H9 (cell line): ENCODE measurements around the gene RCSD1. TPM values are rescaled to one million over a fixed set of nuclear protein-coding genes. Genes with fewer than 3 reads are reported as not detected.
A peak's percentile ranks its signal among the peaks of the same experiment; 100 is the strongest.

Experiments used
- DNase-seq: peaks from one replicate; pipeline ENCODE4 v3.0.0-alpha.2; 2017
- H2AFZ ChIP-seq: one replicate; pipeline ENCODE4 v1.6.1; 2013; ENCODE audit warnings: mild to moderate bottlenecking, low read length, control low read depth, moderate library complexity
- H2AK5ac ChIP-seq: 2 replicates; pipeline ENCODE4 v1.6.1; 2013; ENCODE audit warnings: low read length, control low read depth, mixed read lengths; ENCODE audit not compliant: insufficient read length
- H2BK120ac ChIP-seq: one replicate; pipeline ENCODE4 v1.6.1; 2013; ENCODE audit warnings: low read depth, mild to moderate bottlenecking, low read length, control low read depth, inconsistent platforms; ENCODE audit not compliant: poor library complexity, severe bottlenecking
- H2BK12ac ChIP-seq: 2 replicates; pipeline ENCODE4 v1.6.1; 2013; ENCODE audit warnings: low read length, control low read depth, mixed read lengths, low read depth; ENCODE audit not compliant: insufficient read length
- H2BK15ac ChIP-seq: 2 replicates; pipeline ENCODE4 v1.6.1; 2013; ENCODE audit warnings: low read depth, low read length, control low read depth
- H2BK20ac ChIP-seq: one replicate; pipeline ENCODE4 v1.6.1; 2013; ENCODE audit warnings: low read depth, mild to moderate bottlenecking, low read length, control low read depth, inconsistent platforms; ENCODE audit not compliant: poor library complexity, severe bottlenecking
- H2BK5ac ChIP-seq: 2 replicates; pipeline ENCODE4 v1.6.1; 2013; ENCODE audit warnings: low read length, control low read depth, mixed read lengths; ENCODE audit not compliant: insufficient read length
- H3K14ac ChIP-seq: 2 replicates; pipeline ENCODE4 v1.6.1; 2013; ENCODE audit warnings: low read length, control low read depth; ENCODE audit not compliant: insufficient read depth
- H3K18ac ChIP-seq: 2 replicates; pipeline ENCODE4 v1.6.1; 2013; ENCODE audit warnings: low read depth, mild to moderate bottlenecking, mixed read lengths, low read length, control low read depth; ENCODE audit not compliant: insufficient read length
- H3K23ac ChIP-seq: 2 replicates; pipeline ENCODE4 v1.6.1; 2013; ENCODE audit warnings: low read length, control low read depth, mixed read lengths, low read depth; ENCODE audit not compliant: insufficient read length
- H3K23me2 ChIP-seq: 2 replicates; pipeline ENCODE4 v1.6.1; 2013; ENCODE audit warnings: low read depth, mild to moderate bottlenecking, mixed read lengths, low read length, control low read depth; ENCODE audit not compliant: insufficient read length, poor library complexity, severe bottlenecking
- H3K27ac ChIP-seq: 2 replicates; pipeline ENCODE4 v1.5.1; 2013; ENCODE audit warnings: low read length, control low read depth, mixed read lengths, low read depth; ENCODE audit not compliant: insufficient read length
- H3K27me3 ChIP-seq: 2 replicates; pipeline ENCODE4 v1.6.1; 2013; ENCODE audit warnings: low read length, control low read depth, inconsistent platforms; ENCODE audit not compliant: insufficient read depth
- H3K4ac ChIP-seq: 2 replicates; pipeline ENCODE4 v1.6.1; 2013; ENCODE audit warnings: low read depth, mild to moderate bottlenecking, control low read depth, inconsistent platforms, low read length, moderate library complexity
- H3K4me1 ChIP-seq: 2 replicates; pipeline ENCODE4 v1.6.1; 2013; ENCODE audit warnings: low read length, control low read depth, inconsistent platforms; ENCODE audit not compliant: insufficient read depth
- H3K4me2 ChIP-seq: 2 replicates; pipeline ENCODE4 v1.6.1; 2013; ENCODE audit warnings: low read length, control low read depth, mixed read lengths; ENCODE audit not compliant: insufficient read length, insufficient read depth
- H3K56ac ChIP-seq: 2 replicates; pipeline ENCODE4 v1.6.1; 2013; ENCODE audit warnings: low read depth, mild to moderate bottlenecking, mixed read lengths, low read length, control low read depth; ENCODE audit not compliant: insufficient read length
- H3K79me1 ChIP-seq: 2 replicates; pipeline ENCODE4 v1.6.1; 2013; ENCODE audit warnings: low read depth, mild to moderate bottlenecking, moderate library complexity, low read length, control low read depth, inconsistent platforms; ENCODE audit not compliant: insufficient read depth, poor library complexity, severe bottlenecking
- H3K79me2 ChIP-seq: 2 replicates; pipeline ENCODE4 v1.6.1; 2013; ENCODE audit warnings: low read length, control low read depth, inconsistent platforms; ENCODE audit not compliant: insufficient read depth
- H3K9ac ChIP-seq: 2 replicates; pipeline ENCODE4 v1.6.1; 2013; ENCODE audit warnings: low read length, control low read depth, mixed read lengths; ENCODE audit not compliant: insufficient read length; ENCODE audit errors: extremely low read depth
- H3K9me3 ChIP-seq: one replicate; pipeline ENCODE4 v1.6.1; 2013; ENCODE audit warnings: low read depth, low read length, inconsistent platforms; ENCODE audit not compliant: control insufficient read depth
- H3T11ph ChIP-seq: one replicate; pipeline ENCODE4 v1.6.1; 2013; ENCODE audit warnings: mild to moderate bottlenecking, low read length, control low read depth, inconsistent platforms
- H4K20me1 ChIP-seq: one replicate; pipeline ENCODE4 v1.6.1; 2013; ENCODE audit not compliant: control insufficient read depth, insufficient read length, insufficient read depth
- H4K5ac ChIP-seq: 2 replicates; pipeline ENCODE4 v1.6.1; 2013; ENCODE audit warnings: low read depth, mild to moderate bottlenecking, mixed read lengths, low read length, control low read depth; ENCODE audit not compliant: insufficient read length
- H4K8ac ChIP-seq: replicated peaks from 2 replicates; pipeline ENCODE4 v1.6.1; 2013; ENCODE audit warnings: low read length, control low read depth, mixed read lengths, low read depth; ENCODE audit not compliant: insufficient read length
- H4K91ac ChIP-seq: 2 replicates; pipeline ENCODE4 v1.6.1; 2013; ENCODE audit warnings: low read depth, mild to moderate bottlenecking, moderate library complexity, mixed read lengths, low read length, control low read depth; ENCODE audit not compliant: insufficient read length
- H3K27ac Mint-ChIP-seq, 3 experiments: 2 replicates in 2 of 3; 3 replicates in 1 of 3; pipeline ENCODE4 v1.8.0; 2020 to 2021; ENCODE audit warnings: mixed read lengths in 3 of 3, mild to moderate bottlenecking in 1 of 3, moderate library complexity in 1 of 3
- H3K27me3 Mint-ChIP-seq: 2 replicates; pipeline ENCODE4 v1.8.0; 2021; ENCODE audit warnings: low read depth, mild to moderate bottlenecking, moderate library complexity, mixed read lengths
- H3K36me3 Mint-ChIP-seq, 3 experiments: 2 replicates in 2 of 3; 3 replicates in 1 of 3; pipeline ENCODE4 v1.8.0; 2020 to 2021; ENCODE audit warnings: low read depth in 3 of 3, mixed read lengths in 3 of 3; ENCODE audit not compliant: insufficient read depth in 1 of 3
- H3K4me1 Mint-ChIP-seq, 2 experiments: 2 replicates each; pipeline ENCODE4 v1.8.0; 2020; ENCODE audit warnings: mixed read lengths in 2 of 2
- H3K4me3 Mint-ChIP-seq, 2 experiments: 2 replicates in 1 of 2; 3 replicates in 1 of 2; pipeline ENCODE4 v1.8.0; 2020 to 2021; ENCODE audit warnings: mild to moderate bottlenecking in 2 of 2, mixed read lengths in 2 of 2, moderate library complexity in 1 of 2
- H3K9me3 Mint-ChIP-seq, 2 experiments: 2 replicates in 1 of 2; 3 replicates in 1 of 2; pipeline ENCODE4 v1.8.0; 2020; ENCODE audit warnings: mild to moderate bottlenecking in 2 of 2, mixed read lengths in 2 of 2, moderate library complexity in 1 of 2
- WGBS: extraction: QIAGEN DNeasy Blood & Tissue Kit; methylation state at CpG from one replicate; pipeline ENCODE4 v1.1.7; 2013; ENCODE audit warnings: missing lambda C conversion rate, low lambda C conversion rate, mixed read lengths; ENCODE audit not compliant: insufficient read length; ENCODE audit errors: extremely low coverage; 5-methylcytosine and 5-hydroxymethylcytosine counted together
- total RNA-seq: library from RNA; stranded (reverse); gene quantifications from 2 replicates; pipeline ENCODE4 v1.2.1, GENCODE V29; 2021
- TF ChIP-seq, protein P1 (sequence below): fragments of 200-600 bp; sonication (generic); conservative IDR thresholded peaks from 3 replicates; pipeline ENCODE4 v1.8.0; 2021; ENCODE audit warnings: antibody characterized with exemption, mild to moderate bottlenecking

Gene RCSD1
- total RNA-seq, 1 experiment from 2014 or later, result 0.13 TPM

DNA sequence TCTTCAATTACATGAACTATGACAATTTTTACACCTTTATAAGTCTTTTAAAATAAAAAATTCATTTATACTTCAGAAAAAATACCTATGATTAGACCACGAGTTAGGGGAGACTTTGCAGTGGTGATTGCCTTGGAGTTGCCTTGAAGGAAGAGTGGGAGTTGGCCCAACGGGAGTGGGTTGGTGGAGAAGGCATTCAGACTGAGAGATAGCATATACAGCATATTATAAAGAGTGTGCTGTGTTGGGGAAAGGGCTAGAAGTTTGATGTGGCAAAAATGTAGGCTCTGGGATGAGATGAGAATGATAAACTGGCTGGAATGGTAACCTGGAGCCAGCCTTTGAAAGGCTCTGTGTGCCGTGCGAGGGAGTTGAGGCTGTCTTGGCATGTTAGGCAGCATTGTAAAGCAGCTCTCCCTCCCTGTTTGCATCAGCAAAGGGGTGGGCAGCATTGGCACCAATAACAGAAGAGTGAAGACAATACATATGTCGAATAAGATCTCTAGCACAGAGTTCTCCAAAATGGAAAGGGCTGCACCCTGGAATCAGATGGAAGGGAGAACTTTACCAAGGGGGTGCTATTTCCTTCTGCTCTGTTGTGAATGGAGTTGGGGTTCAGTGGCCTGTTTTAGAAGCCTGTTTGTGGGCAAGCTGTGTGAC lies 116.1 kb downstream of the RCSD1 start:
- no peaks in the 10 kb centered on the region; the same call in 1 of the 2 replicates for H3K4me1 ChIP-seq
- no peak overlapping the region for H3T11ph ChIP-seq
- no peaks in the 10 kb centered on the region for H3K23me2 ChIP-seq
- H2BK15ac ChIP-seq, result no peak overlapping the region
- Mint-ChIP-seq H3K36me3 (no peaks in the 10 kb centered on the region), H3K27me3 (no peaks in the 10 kb centered on the region), H3K27ac (peak overlapping the region; percentile 27 to 52 (median 32); a peak in 4 of 7 replicates), H3K4me3 (no peak overlapping the region), H3K4me1 (peaks cover 23 to 30% of the 10 kb centered on the region in 2 experiments), H3K9me3 (no peaks in the 10 kb centered on the region)
- H3K56ac ChIP-seq, result no peak overlapping the region
- peaks cover 6% of the 10 kb centered on the region for H3K79me1 ChIP-seq
- H2BK5ac ChIP-seq, result no peak overlapping the region
- H2AFZ ChIP-seq, result no peak overlapping the region
- H3K18ac ChIP-seq, result peak overlapping the region; percentile 54
- DNase-seq, result no peak
- no peak overlapping the region for H3K4ac ChIP-seq
- no peak overlapping the region for H2AK5ac ChIP-seq
- peaks cover 4% of the 10 kb centered on the region; the same call in 1 of the 2 replicates for H3K79me2 ChIP-seq
- H3K27me3 ChIP-seq, result no peaks in the 10 kb centered on the region
- no peak overlapping the region for H3K23ac ChIP-seq
- no peak overlapping the region for H3K4me2 ChIP-seq
- H2BK120ac ChIP-seq, result no peak overlapping the region
- no peak overlapping the region for H2BK20ac ChIP-seq
- H4K91ac ChIP-seq, result no peak overlapping the region
- TF ChIP-seq, protein P1, sequence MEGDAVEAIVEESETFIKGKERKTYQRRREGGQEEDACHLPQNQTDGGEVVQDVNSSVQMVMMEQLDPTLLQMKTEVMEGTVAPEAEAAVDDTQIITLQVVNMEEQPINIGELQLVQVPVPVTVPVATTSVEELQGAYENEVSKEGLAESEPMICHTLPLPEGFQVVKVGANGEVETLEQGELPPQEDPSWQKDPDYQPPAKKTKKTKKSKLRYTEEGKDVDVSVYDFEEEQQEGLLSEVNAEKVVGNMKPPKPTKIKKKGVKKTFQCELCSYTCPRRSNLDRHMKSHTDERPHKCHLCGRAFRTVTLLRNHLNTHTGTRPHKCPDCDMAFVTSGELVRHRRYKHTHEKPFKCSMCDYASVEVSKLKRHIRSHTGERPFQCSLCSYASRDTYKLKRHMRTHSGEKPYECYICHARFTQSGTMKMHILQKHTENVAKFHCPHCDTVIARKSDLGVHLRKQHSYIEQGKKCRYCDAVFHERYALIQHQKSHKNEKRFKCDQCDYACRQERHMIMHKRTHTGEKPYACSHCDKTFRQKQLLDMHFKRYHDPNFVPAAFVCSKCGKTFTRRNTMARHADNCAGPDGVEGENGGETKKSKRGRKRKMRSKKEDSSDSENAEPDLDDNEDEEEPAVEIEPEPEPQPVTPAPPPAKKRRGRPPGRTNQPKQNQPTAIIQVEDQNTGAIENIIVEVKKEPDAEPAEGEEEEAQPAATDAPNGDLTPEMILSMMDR, result no peak
- H4K5ac ChIP-seq, result no peak overlapping the region
- H3K14ac ChIP-seq, result no peak overlapping the region
- no peak overlapping the region for H2BK12ac ChIP-seq
- no peak overlapping the region for H3K9ac ChIP-seq
- H4K20me1 ChIP-seq, result no peaks in the 10 kb centered on the region
- no peak overlapping the region for H3K27ac ChIP-seq
- H4K8ac ChIP-seq, result no peak overlapping the region
- no peaks in the 10 kb centered on the region for H3K9me3 ChIP-seq
- no CpG with 5 or more reads among the region's 5 CpGs for WGBS
